Kidney tubule cell (primary cell): ENCODE results near the gene CYFIP1.
"Not testable (repeated sequence)": the region's sequence is repeated elsewhere in the genome, so short reads cannot be mapped to it uniquely, and the experiment has no call there.

Source experiments
- DNase-seq: peaks from one replicate; pipeline ENCODE4 v3.0.0-alpha.2; 2018; ENCODE audit warnings: low spot score

The CYFIP1 gene

DNA sequence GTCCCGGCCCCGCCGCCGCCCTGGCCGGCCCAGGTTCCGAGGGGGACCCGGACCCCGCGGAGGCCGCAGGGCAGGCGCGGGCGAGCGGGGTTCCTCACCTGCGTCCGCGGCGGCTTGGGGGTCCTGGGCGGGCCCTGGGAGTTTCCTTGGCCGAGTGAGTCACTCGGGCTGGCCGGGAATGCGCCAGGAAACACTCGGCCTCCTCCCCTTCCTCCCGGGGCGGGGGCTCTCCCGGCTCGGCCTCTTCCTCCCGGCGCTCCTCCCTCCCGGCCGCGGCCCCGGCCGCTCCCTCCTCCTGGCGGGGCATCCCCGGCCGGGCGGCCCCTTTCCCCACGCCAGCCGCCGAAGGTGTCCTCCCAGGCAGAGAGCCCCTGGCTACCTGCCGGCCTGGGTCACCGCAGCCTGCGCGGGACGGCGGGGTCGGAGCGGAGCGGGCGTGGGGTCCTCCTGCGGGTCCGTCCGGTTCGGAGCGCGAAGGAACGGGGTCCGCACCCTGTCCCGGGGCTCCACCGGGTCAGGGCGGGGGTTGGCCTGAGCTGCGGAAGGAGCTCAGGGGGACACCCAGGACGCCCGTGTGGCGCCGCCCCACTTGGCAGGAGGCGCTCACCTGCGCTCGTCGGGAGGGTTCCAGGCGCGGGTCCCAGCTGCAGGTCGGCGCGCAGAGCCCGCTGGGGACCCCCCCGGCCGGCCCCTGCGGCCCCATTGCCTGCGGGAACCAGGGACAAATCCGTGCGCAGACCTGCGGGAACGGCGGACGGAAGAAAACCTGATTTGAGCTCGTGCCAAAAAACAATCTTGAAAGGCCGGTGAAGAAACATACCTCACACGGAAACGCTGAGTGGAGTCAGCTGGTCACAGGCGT, at the start of gene CYFIP1:
Gene CYFIP1 (minus strand): TSS at position 180 of the 862 bp plus-strand sequence. CDS start 33,083 bp downstream, outside the sequence.
- DNase-seq: peak; percentile 93

DNA sequence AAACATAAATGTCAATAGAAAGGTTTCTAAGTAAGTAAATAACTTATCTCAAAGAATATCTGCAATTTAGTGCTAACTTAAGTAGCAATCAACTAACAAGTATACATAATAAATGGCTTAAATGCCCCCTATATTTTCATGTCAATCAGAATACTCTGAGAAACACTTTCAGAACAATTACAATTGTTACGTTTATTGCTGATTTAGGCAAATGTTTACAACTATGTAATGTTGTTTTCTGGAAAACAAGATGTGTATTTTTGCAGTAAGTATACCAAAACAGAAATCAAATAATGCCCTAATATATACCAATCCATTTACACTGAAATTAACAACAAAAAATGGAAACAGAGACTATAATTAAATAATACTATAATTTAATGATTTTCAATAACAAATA, 46.0 kb upstream of the CYFIP1 start:
- DNase-seq: no peak

DNA sequence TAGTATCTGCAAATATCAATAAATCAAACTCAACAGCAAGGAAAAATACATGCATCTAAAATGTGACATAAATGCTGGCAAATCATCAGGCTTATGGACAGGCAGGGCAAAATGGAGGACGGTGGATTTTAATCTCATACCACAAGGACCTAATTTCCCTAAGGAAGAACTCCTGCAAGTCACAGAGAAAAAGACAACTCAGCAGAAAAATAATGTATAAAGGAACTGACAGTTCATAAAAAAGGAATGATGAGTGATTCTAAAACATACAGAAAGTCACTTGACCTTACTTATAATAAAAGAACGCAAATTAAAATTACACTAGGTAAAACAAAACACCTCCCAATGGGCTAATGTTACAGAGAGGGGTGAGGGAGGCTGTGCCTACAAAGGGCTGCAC, 42.0 kb upstream of the CYFIP1 start:
- DNase-seq: no peak

DNA sequence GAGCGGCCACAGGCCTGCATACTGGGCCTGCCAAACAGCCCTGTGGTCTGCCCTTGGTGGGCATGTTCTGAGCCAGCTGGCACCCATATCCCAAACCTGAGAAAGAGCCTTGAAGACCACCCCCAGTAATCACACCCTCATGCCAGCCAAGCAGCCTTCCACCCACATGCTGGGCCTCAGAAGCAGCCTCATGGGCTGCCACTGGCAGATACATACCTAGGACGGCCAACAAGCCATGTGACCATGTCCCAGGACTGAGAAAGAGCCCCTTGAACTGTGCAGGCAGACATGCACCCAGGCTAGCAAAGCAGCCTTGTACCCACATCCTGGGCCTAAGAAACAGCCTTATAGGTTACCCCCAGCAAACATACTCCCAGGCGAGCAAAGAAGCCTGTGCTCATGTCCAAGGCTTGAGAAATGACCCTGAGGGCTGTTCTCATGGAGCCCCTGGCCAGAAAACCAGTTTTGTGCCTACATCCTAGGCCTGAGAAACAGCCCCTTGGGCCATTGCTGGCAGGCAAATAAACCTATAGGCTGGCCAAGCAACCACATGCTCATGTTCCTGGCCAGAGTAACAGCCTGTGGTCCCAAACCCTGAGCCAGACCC, 34.3 kb upstream of the CYFIP1 start:
- no peak for DNase-seq

DNA sequence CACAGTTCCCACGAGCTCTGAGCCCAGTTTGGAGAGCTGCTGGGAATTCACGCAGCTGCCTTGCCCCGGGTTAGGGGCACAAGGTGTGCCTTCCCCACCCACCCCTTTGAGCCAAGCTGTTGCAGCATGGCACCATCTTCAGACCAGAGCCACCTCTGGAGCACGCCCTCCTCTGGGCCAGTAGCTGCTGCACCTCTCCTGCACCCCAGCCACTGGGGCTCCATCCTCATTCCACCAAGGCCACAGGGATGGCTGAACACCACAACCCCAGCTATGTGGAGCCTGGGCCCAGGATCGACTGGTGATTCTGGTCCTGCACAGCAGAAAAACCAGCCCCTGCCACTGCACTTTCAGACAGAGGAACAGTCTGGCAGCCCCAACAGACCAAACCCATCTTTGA, 33.5 kb upstream of the CYFIP1 start:
- DNase-seq: no peak

DNA sequence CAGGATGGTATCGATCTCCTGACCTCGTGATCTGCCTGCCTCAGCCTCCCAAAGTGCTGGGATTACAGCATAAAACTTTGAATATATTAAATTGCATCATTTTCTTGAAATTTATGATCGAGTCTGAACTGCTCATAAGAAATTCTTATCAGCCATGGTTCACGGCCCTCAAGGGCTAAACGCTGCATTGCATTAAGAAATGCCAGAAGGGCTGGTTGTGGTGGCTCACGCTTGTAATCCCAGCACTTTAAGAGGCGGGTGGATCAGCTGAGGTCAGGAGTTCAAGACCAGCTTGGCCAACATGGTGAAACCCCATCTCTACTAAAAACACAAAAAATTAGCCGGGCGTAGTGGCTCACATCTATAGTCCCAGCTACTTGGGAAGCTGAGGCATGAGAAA, 32.4 kb upstream of the CYFIP1 start:
- not testable (repeated sequence) for DNase-seq

DNA sequence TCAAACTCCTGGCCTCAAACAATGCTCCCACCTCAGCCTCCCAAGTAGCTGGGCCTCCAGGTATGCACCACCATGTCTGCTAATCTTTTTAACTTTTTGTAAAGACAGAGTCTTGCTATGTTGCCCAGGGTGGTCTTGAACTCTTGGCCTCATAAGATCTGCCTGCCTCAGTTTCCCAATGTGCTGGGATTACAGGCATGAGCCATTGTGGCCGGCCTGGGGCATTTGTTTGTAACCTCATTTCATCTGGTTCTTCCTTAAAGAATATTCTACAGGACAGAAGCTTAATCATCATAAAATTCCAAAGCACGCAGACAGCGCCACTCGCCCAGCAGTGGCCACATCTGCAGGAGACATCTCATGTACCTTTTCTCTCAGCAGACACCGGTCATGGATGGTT, 23.6 kb upstream of the CYFIP1 start:
- DNase-seq: no peak

DNA sequence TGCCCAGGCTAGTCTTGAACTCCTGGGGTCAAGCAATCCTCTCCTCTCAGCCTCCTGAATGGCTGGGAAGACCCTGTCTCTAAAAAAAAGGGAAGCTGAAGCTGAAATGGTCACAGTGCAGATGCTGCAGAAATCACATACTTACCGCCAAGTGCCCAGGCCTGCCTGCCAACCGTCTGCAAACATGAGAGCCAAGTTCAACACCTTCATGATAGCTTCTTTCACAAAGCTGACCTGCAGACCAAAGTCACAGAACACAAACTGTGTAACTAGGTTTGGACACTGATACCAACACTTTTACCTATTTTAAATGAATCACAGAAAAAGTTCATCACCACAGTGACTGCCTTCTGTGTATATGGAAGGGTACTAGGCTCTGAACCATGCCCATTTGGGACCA, 22.8 kb upstream of the CYFIP1 start:
- no peak for DNase-seq

DNA sequence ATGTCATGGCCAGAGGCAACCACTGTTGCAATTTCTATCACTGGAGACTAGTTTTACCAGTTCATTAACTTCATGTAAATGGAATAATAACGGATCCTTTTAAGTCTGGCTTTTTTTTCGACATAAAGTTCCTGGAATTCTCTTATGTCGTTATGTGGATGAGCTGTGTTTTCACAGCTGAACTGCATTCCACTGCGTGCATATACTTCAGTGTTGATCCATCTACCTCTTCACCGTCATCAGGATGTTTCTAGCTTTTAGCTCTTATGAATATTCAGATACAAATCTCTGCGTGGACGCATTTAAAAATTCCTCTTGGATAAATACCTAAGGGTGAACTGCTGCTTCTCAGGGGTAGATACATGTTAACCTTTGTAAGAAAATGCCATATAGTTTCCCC, 15.6 kb upstream of the CYFIP1 start:
- DNase-seq: no peak

DNA sequence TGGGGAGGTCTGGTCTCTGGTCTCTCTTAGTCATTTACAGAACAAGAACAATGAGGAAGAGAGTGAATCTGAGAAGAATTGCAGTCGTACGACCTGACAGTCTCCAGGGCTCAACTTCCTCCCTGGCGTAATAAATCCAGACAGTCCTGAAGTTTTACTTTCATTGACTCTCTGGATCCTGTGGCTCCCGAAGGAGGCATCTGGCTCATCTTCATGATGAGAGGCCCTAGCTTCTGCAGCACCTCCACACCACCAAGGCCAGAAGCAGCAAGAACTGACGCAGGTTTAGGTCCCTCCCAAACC, 11.8 kb upstream of the CYFIP1 start:
- DNase-seq: no peak

DNA sequence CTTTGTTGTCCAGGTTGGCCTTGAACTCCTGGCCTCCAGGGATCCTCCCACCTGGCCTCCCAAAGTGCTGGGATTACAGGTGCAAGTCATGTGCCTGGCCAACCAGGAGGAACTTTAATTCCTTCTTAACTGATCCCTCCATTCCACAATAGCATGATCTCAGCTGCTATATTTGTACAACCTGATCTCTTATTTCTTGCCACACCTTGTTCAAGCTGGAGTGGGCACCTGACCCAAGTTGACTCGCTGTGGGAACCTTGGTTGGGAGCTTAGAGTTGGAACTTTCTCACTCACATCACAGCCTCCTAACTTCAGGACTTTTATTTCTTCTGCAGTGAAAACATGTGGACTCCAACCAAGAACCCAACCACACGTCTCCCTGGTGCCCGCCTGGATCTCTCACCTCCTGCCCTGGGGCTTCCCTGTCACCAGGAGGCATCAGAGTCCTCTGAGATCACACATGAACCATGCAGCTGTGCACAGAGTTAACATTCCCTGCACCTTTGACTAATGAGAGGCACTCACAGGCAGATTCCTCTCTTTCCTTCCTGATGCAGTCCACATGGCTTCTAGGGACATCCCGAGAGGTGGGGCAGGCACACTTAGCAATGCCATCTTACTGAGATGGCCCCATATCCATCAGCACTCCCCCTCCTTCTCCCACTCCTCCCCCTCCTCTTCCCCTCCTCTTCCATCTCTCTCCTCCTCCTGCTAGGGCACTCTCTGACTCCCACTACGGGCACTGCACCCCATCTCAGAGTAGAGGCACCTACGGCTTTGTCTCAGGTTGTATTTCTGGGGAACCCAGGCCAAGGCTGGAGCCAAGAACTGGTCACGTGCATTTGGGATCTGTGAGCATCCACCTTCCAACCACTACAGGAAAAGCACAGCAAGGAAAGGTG, 9.7 kb upstream of the CYFIP1 start:
- peak; percentile 40 for DNase-seq

DNA sequence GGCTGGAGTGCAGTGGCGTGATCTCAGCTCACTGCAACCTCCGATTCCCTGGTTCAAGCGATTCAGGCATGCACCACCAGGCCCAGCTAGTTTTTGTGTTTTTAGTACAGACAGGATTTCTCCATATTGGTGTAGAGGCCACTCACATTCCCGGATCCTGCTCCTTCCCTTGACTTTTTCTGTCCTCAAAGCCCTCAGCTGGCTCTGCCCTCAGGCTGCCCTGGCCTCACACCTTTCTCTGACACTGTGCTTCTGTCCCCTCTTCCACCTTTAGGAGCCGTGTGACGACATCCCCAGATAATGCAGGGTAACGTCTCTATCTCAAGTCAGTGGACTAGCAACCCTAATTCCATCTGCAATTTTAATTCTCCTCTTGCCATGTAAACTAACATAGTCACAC, 8.6 kb upstream of the CYFIP1 start:
- no peak for DNase-seq

DNA sequence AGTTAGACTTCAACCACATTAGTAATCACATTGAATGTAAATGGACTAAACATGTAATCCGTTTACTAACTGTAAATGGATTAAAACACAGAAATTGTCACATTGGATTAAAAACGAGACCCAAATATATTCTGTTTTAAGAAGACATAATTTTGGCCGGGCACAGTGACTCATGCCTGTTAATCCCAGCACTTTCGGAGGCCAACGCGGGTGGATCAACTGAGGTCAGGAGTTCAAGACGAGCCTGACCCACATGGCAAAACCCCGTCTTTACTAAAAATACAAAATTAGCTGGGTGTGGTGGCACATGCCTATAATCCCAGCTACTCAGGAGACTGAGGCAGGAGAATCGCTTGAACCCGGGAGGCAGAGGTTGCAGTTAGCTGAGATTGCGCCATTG, 1.8 kb upstream of the CYFIP1 start:
- not testable (repeated sequence) for DNase-seq

DNA sequence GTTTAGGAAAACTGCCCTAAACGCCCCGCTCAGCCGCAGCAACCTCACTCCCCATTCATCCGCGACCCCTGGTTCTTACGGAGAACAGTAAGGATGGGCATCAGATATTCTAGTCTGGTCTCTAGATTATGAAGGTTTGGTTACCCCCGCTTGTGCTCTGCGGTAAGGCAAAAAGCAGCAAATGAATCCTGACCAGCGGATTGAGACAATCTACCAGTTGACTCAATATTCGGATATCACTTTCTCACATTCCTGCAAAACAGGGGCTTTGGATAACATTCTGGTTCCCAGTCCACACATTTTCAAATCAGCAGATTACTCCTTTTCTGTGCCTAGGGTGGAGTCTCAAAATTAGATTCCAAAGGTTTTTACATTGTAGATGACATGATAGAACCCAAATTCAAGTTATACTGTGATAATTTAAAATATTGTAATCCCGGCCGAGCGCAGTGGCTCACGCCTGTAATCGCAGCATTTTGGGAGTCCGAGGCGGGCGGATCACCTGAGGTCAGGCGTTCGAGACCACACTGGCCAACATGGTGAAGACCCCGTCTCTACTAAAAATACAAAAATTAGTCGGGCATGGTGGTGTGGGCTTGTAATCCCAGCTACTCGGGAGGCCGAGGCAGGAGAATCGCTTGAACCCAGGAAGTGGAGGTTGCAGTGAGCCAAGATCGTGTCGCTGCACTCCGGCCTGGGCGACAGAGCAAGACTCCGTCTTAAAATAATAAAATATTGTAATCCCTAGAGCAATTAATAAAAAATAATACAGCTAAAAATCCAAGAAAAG, 1.1 kb upstream of the CYFIP1 start:
- no peak for DNase-seq

DNA sequence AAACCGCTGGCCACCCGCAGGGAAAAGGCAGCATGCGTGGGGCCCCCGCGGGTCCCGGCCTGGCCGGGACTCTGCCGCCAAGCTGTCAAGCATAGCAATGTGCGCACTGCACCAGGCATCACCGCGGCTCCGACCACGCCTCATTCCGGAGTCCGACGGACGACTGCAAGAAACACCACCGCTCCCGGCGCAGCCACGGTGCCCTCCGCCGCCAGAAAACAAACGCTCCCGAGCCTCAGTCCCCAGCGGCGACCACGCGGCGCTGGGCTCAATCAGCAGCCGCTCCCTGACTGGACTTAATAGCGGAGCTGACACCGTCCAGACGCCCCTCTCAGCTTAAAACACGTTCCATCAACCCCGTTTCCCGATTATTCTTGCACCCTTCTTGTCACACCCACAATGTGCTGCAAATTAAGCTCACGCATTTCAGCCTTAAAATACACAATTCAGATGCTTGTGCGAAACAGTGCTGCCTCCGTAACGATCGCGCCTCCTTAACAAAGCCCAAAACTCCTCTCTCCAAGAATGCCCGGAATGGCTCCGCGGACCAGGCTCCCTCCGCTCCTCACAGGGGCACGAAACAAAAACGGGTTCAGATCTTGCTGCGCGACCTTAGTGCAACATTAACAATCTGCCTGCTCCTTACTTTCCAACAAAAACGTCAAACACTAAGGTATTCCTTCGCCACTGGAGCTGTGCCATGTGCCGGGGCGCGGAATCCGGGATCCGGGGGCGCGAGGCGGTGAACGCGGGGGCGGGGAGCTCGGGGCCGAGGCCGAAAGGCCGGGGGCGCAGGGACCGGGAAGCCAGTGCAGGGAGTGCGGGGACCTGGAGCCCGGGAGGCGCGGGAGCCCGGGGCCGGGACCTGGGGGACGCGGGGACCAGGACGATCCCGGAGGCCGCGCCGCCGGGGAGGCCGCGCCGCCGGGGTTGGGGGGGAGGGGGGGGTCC, 655 bp downstream of the CYFIP1 start:
- DNase-seq: peak; percentile 68

DNA sequence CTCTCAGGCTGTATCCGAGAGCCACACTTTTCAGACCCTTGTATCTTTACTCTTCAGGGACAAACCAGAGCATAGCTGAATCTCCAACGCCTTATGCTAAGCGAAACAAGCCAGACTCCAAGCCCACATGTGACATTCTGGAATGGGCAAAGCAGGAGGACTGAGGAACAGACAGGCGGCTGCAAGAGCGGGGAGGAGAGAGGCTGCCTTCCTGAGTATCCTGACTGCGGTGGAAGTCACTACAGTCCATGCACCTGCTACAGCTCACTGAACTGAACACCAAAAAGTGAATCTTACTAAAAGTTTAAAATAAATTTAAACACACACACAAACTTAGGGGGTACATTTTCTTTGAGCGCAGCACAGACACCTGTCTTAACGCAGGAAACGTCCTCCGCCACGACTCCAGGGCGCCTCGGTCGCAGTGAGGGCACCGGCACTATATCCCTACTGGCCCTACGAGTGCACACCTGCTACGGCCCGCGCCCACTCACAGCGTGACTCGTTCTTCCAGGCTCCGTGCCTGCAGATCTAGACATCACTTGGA, 1.4 kb downstream of the CYFIP1 start:
- DNase-seq: no peak

DNA sequence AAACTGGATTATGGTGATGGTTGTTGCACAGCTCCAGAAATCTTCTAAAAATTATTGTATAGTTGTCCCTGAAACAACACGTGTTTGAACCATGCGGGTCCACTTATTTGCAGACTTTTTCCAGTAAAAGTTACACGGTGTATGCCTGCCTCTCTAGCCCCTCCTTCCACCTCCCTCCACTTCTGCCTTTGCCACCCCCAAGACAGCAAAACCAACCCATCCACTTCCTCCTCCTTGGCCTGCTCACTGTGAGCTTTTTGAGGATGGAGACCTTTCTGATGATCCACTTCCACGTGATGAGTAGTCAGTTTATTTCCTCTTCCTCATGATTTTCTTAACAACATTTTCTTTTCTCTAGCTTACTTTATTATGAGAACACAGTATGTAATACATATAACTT, 5.4 kb downstream of the CYFIP1 start:
- DNase-seq: no peak

DNA sequence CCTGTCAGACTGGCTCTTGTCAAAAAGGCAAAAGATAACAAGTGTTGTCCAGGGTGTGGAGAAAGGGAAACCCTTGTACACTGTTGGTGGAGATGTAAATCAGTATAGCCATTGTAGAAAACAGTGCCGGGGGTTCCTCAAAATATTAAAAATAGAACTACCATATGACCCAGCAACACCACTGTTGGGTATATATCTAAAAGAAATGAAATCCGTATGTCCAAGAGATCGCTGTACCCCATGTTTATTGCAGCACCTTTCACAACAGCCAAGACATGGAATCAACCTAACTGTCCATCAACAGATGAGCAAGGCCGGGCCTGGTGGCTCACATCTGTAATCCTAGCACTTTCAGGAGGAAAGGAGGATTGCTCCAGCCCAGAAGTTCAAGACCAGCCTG, 6.2 kb downstream of the CYFIP1 start:
- no peak for DNase-seq

DNA sequence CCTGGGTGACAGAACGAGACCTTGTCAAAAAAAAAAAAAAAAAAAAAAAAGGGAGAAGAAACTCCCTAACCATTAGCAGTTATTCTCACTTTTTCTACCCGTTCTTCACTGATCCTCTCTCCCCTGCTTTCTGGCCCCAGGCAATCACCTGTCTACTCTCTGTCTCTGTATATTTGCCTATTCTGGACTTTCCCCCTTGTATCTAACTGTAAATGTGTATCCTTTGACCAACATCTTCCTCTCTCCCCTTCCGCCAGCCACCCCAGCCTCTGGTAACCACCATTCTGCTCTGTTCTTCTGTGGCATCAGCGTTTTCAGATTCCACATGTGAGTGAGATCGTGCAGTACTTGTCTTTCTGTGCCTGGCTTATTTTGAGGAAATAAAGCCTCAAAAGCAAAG, 6.9 kb downstream of the CYFIP1 start:
- no peak for DNase-seq

DNA sequence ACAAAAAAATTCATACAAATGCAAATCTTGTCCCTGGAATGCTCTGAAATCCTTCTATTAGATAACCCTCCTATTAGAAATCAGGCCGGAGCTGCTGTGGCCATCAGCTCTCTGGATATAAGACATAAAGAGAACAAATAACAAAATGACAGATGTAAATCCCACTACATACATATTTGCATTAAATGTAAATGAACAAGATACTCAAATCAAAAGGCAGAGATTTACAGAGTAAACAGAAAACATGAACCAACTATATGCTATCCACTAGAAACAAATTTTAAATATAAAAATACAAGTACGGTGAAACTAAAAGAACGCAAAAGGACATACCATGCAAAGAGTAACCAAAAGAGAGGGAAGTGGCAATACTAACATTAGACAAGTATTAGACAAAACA, 10.7 kb downstream of the CYFIP1 start:
- no peak for DNase-seq

DNA sequence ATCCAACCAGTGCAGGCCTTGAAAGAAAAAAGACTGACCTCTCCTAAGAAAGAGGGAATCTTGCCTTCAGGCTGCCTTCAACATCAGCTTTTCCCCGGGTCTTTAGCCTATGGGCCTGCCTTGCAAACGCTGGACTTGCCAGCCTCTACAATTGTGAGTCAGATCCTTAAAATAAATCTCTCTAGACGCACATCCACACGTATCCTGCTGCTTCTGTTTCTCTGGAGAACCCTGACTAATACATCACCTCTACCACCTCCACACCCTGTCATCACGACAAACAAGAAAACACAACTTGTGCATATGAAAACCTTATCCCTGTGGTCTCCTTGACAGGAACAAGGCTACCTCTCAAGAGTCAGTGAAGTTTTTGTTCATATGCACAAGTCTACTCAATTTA, 11.8 kb downstream of the CYFIP1 start:
- DNase-seq: peak; percentile 82
